HCT116 (cell line): Measurements from ENCODE around the gene RETSAT. TPM values are rescaled to one million over a fixed set of nuclear protein-coding genes. Genes with fewer than 3 reads are reported as not detected.
"Not testable (repeated sequence)": the region's sequence is repeated elsewhere in the genome, so short reads cannot be mapped to it uniquely, and the experiment has no call there.

Experiments
- ATAC-seq: fragments of 200-7000 bp; cut with Tn5 transposase; 2 replicates; pipeline ENCODE4 v1.9.1; 2020; ENCODE audit warnings: mild to moderate bottlenecking, moderate library complexity
- BruUV-seq: library from RNA; stranded (reverse); fragments of 400-500 nt; replicated peaks from 2 replicates; lab custom pipeline; 2021; lab: Mats Ljungman, UMichigan
- CTCF ChIA-PET: fragments of 300-600 bp; sonication (Branson Sonifier 250); formaldehyde crosslinking; loops from one replicate; lab custom pipeline; 2021; ENCODE audit warnings: antibody characterized with exemption; lab: Charles Lee
- POLR2A ChIA-PET: fragments of 300-600, 350-600 bp; sonication (Branson Sonifier 250); formaldehyde crosslinking; loops from one replicate; lab custom pipeline; 2021; ENCODE audit warnings: antibody characterized with exemption; lab: Charles Lee
- RAD21 ChIA-PET, 2 experiments: fragments of 300-600 bp; sonication (Branson Sonifier 250); formaldehyde crosslinking; loops; one replicate each; lab custom pipeline; 2023; ENCODE audit warnings: low total read pairs in 2 of 2; ENCODE audit not compliant: uncharacterized antibody in 2 of 2, unreplicated experiment in 2 of 2, low non-redundant PET in 1 of 2; lab: Charles Lee
- DNase-seq: peaks from one replicate; pipeline ENCODE4 v3.0.0-alpha.2; 2010; ENCODE audit warnings: low read depth, low spot score
- H2AFZ ChIP-seq: fragments of 200-600 bp; shearing (Covaris generic), sonication (generic); 2 replicates; pipeline ENCODE4 v1.6.1; 2017; ENCODE audit warnings: low read depth, mixed run types, mixed read lengths, antibody characterized with exemption, low read length; ENCODE audit not compliant: poor library complexity, severe bottlenecking
- H3K27ac ChIP-seq: 2 replicates; pipeline ENCODE4 v1.5.1; 2012; ENCODE audit warnings: low read depth, low read length
- H3K27me3 ChIP-seq: fragments of 200-600 bp; sonication (generic); 2 replicates; pipeline ENCODE4 v1.6.1; 2016; ENCODE audit warnings: mixed run types, low read length, mixed read lengths; ENCODE audit not compliant: insufficient read depth
- H3K36me3 ChIP-seq, 2 experiments: fragments of 200-500 bp in 1 of 2; fragments of 200-600 bp in 1 of 2; sonication (Bioruptor generic) in 1 of 2; sonication (generic) in 1 of 2; 2 replicates each; pipeline versions ENCODE4 v1.5.1 to v1.6.1; 2014 to 2016; ENCODE audit warnings: low read length in 2 of 2, inconsistent platforms in 1 of 2, mixed read lengths in 1 of 2, mixed run types in 1 of 2; ENCODE audit not compliant: insufficient read depth in 2 of 2, control insufficient read depth in 1 of 2
- H3K4me1 ChIP-seq, 2 experiments: fragments of 200-600 bp in 1 of 2; sonication (generic) in 1 of 2; 2 replicates each; pipeline versions ENCODE4 v1.5.1 to v1.6.1; 2012 to 2017; ENCODE audit warnings: low read length in 2 of 2, inconsistent platforms in 1 of 2, mild to moderate bottlenecking in 1 of 2, mixed read lengths in 1 of 2, mixed run types in 1 of 2, moderate library complexity in 1 of 2; ENCODE audit not compliant: insufficient read depth in 2 of 2, control insufficient read depth in 1 of 2
- H3K4me2 ChIP-seq: fragments of 200-600 bp; sonication (generic); 2 replicates; pipeline ENCODE4 v1.6.1; 2017; ENCODE audit warnings: mixed run types, low read length, mixed read lengths
- H3K4me3 ChIP-seq, 2 experiments: fragments of 200-600 bp in 1 of 2; sonication (generic) in 1 of 2; replicated peaks in 1 of 2; 2 replicates each; pipeline ENCODE4 v1.5.1; 2011 to 2016; ENCODE audit warnings: low read length in 2 of 2, control low read depth in 1 of 2, low read depth in 1 of 2, mild to moderate bottlenecking in 1 of 2, mixed read lengths in 1 of 2, mixed run types in 1 of 2
- H3K79me2 ChIP-seq: fragments of 200-600 bp; sonication (generic); 2 replicates; pipeline ENCODE4 v1.6.1; 2017; ENCODE audit warnings: mild to moderate bottlenecking, mixed run types, low read length, moderate library complexity, mixed read lengths; ENCODE audit not compliant: insufficient read depth
- H3K9ac ChIP-seq: fragments of 200-600 bp; sonication (generic); 2 replicates; pipeline ENCODE4 v1.6.1; 2016; ENCODE audit warnings: low read length, mixed read lengths
- H3K9me2 ChIP-seq: fragments of 200-600 bp; sonication (generic), shearing (Covaris generic); 2 replicates; pipeline ENCODE4 v1.6.1; 2017; ENCODE audit warnings: mixed run types, mild to moderate bottlenecking, moderate library complexity; ENCODE audit not compliant: insufficient read depth
- H3K9me3 ChIP-seq, 2 experiments: fragments of 200-500 bp in 1 of 2; fragments of 200-600 bp in 1 of 2; sonication (Bioruptor generic) in 1 of 2; sonication (generic) in 1 of 2; 2 replicates each; pipeline ENCODE4 v1.6.1; 2014 to 2017; ENCODE audit warnings: low read length in 2 of 2, mixed read lengths in 2 of 2, inconsistent platforms in 1 of 2, low read depth in 1 of 2, mild to moderate bottlenecking in 1 of 2, mixed run types in 1 of 2, moderate library complexity in 1 of 2; ENCODE audit not compliant: control insufficient read depth in 1 of 2, insufficient read depth in 1 of 2
- H4K20me1 ChIP-seq: fragments of 200-600 bp; sonication (generic), shearing (Covaris generic); 2 replicates; pipeline ENCODE4 v1.6.1; 2017; ENCODE audit warnings: mixed run types, mild to moderate bottlenecking, moderate library complexity; ENCODE audit not compliant: insufficient read depth
- CBX3 ChIP-seq: IDR thresholded peaks from 2 replicates; pipeline ENCODE4 v1.6.1; 2012; ENCODE audit warnings: low read depth
- CEBPB ChIP-seq: IDR thresholded peaks from 2 replicates; pipeline ENCODE4 v1.6.1; 2012; ENCODE audit warnings: low read depth
- EGR1 ChIP-seq: IDR thresholded peaks from 2 replicates; pipeline ENCODE4 v1.6.1; 2012; ENCODE audit warnings: low read depth
- EZH2phosphoT487 ChIP-seq: fragments of 200-600 bp; IDR thresholded peaks from 2 replicates; pipeline ENCODE4 v1.6.1; 2018; ENCODE audit warnings: antibody characterized with exemption, borderline replicate concordance
- FOSL1 ChIP-seq: IDR thresholded peaks from 2 replicates; pipeline ENCODE4 v1.6.1; 2012; ENCODE audit warnings: low read depth
- POLR2A ChIP-seq: IDR thresholded peaks from 2 replicates; pipeline ENCODE4 v1.7.0; 2011; ENCODE audit warnings: borderline replicate concordance; ENCODE audit not compliant: insufficient read depth, insufficient read length; ENCODE audit errors: extremely low read depth
- RAD21 ChIP-seq: IDR thresholded peaks from 2 replicates; pipeline ENCODE4 v1.6.1; 2012; ENCODE audit warnings: low read depth, mild to moderate bottlenecking
- SIN3A ChIP-seq: IDR thresholded peaks from 2 replicates; pipeline ENCODE4 v1.6.1; 2012; ENCODE audit warnings: low read depth
- SP1 ChIP-seq: IDR thresholded peaks from 2 replicates; pipeline ENCODE4 v1.6.1; 2012; ENCODE audit warnings: low read depth
- SRF ChIP-seq: IDR thresholded peaks from 2 replicates; pipeline ENCODE4 v1.6.1; 2012; ENCODE audit warnings: low read depth
- YY1 ChIP-seq: IDR thresholded peaks from 2 replicates; pipeline ENCODE4 v1.6.1; 2011; ENCODE audit warnings: low read length, low read depth, moderate library complexity, mild to moderate bottlenecking; ENCODE audit not compliant: insufficient replicate concordance; ENCODE audit errors: extremely low read depth
- ZFX ChIP-seq: fragments of 450-650 bp; IDR thresholded peaks from 2 replicates; pipeline ENCODE4 v1.6.1; 2017
- intact Hi-C: fragments of 100-400 bp; cut with micrococcal nuclease; formaldehyde crosslinking; loops from 2 replicates; pipeline ENCODE4 v1.10.0; 2022
- total RNA-seq: library from RNA; stranded (reverse); gene quantifications from one replicate; pipeline ENCODE4 v1.2.1, GENCODE V29; 2021; ENCODE audit not compliant: unreplicated experiment
- TF ChIP-seq, protein P1 (sequence below): IDR thresholded peaks from 2 replicates; pipeline ENCODE4 v1.6.1; 2012; ENCODE audit warnings: low read depth
- TF ChIP-seq, protein P2 (sequence below): IDR thresholded peaks from 2 replicates; pipeline ENCODE4 v1.6.1; 2012
- TF ChIP-seq, protein P3 (sequence below), 3 experiments: fragments of 200-600 bp in 1 of 3; sonication (generic) in 1 of 3; IDR thresholded peaks in 2 of 3; conservative IDR thresholded peaks in 1 of 3; 2 replicates each; pipeline ENCODE4 v1.5.1; 2012 to 2017; ENCODE audit warnings: low read depth in 2 of 3, low read length in 2 of 3, antibody characterized with exemption in 1 of 3, borderline replicate concordance in 1 of 3, control low read depth in 1 of 3, mild to moderate bottlenecking in 1 of 3, mixed read lengths in 1 of 3, mixed run types in 1 of 3, moderate library complexity in 1 of 3; ENCODE audit not compliant: insufficient read depth in 1 of 3
- TF ChIP-seq, protein P4 (sequence below): IDR thresholded peaks from 2 replicates; pipeline ENCODE4 v1.6.1; 2012

The RETSAT gene
- total RNA-seq, 1 experiment from 2014 or later, result 59.7 TPM

DNA sequence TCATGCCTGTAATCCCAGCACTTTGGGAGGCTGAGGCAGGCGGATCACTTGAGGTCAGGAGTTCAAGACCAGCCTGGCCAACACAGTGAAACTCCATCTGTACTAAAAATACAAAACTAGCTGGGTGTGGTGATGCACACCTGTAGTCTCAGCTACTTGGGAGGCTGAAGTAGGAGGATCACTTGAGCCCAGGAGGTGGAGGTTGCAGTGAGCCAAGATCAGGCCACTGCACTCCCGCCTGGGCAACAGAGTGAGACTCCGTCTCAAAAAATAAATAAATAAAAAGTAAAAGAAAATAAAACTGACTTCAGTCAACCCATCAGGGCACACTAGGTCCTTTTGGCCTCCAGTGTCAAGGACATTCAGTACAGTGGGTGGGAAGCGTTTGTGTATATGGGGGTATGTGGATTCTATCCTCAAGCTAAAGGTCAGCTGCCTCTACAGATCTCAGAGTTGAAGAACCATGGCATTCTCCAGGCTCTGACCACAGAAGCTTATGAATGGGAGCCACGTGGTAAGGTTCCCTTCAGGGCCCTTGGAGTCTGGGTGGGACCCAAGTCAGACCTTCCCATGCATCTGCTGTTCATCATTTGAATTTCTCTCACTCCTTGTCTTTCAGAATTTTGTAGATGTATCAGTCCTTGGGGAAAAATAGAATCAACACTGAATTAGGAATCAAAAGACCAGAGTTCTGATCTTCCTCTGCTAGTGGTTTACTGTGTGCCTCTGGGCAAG, 8.5 kb upstream of the RETSAT start:
- H3K27ac ChIP-seq, H3K4me3 ChIP-seq, H3K4me1 ChIP-seq, H3K27me3 ChIP-seq, ATAC-seq, H3K9me3 ChIP-seq, H3K36me3 ChIP-seq, H3K4me2 ChIP-seq, CTCF ChIA-PET, H2AFZ ChIP-seq, POLR2A ChIA-PET, H4K20me1 ChIP-seq, BruUV-seq, H3K79me2 ChIP-seq, H3K9ac ChIP-seq, H3K9me2 ChIP-seq, RAD21 ChIA-PET, intact Hi-C loops, DNase-seq: not testable (repeated sequence)

DNA sequence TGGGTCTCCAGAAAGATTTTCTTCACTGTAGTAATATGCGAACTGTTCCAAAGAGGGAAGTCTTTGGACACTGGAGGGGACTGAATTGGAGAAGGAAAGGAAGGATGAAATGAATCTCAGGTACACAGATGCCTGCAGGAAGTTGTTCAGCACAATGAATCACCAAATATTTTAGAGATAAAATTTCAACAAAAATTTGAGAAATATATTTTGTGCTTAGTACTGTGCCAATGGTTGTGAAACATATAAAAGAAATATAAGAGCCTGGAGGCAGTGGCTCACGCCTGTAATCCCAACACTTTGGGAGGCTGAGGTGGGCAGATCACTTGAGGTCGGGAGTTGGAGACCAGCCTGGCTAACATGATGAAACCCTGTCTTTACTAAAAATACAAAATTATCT, 3.4 kb upstream of the RETSAT start:
- Histone ChIP-seq H3K36me3 (peaks cover 2 to 8% of the 10 kb centered on the region in 2 experiments; a peak in 2 of 4 replicates), H3K79me2 (peaks cover 24% of the 10 kb centered on the region), H3K4me1 (peaks cover 7 to 14% of the 10 kb centered on the region in 2 experiments; a peak in 3 of 4 replicates), H4K20me1 (no peaks in the 10 kb centered on the region), H3K4me3 (no peak overlapping the region), H3K9me2 (no peaks in the 10 kb centered on the region), H3K27me3 (no peaks in the 10 kb centered on the region), H3K27ac (no peak overlapping the region), H3K9ac (no peak overlapping the region), H3K9me3 (no peaks in the 10 kb centered on the region), H2AFZ (no peak overlapping the region), H3K4me2 (no peak overlapping the region)
- CTCF ChIA-PET, result no interaction called here
- TF ChIP-seq, protein P1, sequence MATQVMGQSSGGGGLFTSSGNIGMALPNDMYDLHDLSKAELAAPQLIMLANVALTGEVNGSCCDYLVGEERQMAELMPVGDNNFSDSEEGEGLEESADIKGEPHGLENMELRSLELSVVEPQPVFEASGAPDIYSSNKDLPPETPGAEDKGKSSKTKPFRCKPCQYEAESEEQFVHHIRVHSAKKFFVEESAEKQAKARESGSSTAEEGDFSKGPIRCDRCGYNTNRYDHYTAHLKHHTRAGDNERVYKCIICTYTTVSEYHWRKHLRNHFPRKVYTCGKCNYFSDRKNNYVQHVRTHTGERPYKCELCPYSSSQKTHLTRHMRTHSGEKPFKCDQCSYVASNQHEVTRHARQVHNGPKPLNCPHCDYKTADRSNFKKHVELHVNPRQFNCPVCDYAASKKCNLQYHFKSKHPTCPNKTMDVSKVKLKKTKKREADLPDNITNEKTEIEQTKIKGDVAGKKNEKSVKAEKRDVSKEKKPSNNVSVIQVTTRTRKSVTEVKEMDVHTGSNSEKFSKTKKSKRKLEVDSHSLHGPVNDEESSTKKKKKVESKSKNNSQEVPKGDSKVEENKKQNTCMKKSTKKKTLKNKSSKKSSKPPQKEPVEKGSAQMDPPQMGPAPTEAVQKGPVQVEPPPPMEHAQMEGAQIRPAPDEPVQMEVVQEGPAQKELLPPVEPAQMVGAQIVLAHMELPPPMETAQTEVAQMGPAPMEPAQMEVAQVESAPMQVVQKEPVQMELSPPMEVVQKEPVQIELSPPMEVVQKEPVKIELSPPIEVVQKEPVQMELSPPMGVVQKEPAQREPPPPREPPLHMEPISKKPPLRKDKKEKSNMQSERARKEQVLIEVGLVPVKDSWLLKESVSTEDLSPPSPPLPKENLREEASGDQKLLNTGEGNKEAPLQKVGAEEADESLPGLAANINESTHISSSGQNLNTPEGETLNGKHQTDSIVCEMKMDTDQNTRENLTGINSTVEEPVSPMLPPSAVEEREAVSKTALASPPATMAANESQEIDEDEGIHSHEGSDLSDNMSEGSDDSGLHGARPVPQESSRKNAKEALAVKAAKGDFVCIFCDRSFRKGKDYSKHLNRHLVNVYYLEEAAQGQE, result no peak
- TF ChIP-seq, protein P2, sequence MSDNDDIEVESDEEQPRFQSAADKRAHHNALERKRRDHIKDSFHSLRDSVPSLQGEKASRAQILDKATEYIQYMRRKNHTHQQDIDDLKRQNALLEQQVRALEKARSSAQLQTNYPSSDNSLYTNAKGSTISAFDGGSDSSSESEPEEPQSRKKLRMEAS, result no peak
- TF ChIP-seq SIN3A (no peak), RAD21 (no peak), YY1 (no peak), POLR2A (no peak), EZH2phosphoT487 (no peak), CBX3 (no peak), SP1 (no peak), SRF (no peak), ZFX (no peak), CEBPB (no peak), FOSL1 (no peak), EGR1 (no peak)
- TF ChIP-seq, protein P3, sequence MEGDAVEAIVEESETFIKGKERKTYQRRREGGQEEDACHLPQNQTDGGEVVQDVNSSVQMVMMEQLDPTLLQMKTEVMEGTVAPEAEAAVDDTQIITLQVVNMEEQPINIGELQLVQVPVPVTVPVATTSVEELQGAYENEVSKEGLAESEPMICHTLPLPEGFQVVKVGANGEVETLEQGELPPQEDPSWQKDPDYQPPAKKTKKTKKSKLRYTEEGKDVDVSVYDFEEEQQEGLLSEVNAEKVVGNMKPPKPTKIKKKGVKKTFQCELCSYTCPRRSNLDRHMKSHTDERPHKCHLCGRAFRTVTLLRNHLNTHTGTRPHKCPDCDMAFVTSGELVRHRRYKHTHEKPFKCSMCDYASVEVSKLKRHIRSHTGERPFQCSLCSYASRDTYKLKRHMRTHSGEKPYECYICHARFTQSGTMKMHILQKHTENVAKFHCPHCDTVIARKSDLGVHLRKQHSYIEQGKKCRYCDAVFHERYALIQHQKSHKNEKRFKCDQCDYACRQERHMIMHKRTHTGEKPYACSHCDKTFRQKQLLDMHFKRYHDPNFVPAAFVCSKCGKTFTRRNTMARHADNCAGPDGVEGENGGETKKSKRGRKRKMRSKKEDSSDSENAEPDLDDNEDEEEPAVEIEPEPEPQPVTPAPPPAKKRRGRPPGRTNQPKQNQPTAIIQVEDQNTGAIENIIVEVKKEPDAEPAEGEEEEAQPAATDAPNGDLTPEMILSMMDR (IDR thresholded peaks at IDR 0.05 in 2 of 3, conservative IDR thresholded peaks at IDR 0.05 in 1 of 3; ENCODE audit: borderline replicate concordance in 1 of 3, insufficient read depth in 1 of 3, low read depth in 2 of 3, low read length in 2 of 3), result no peak
- TF ChIP-seq, protein P4, sequence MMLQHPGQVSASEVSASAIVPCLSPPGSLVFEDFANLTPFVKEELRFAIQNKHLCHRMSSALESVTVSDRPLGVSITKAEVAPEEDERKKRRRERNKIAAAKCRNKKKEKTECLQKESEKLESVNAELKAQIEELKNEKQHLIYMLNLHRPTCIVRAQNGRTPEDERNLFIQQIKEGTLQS, result no peak
- DNase-seq (no peak), ATAC-seq (no peak)
- RAD21 ChIA-PET, result no interaction called here
- intact Hi-C loops, result no loop called here
- POLR2A ChIA-PET, result no interaction called here
- no TSS peak for BruUV-seq
